A673 (cell line): Measurements from ENCODE around the gene ELOVL5. TPM values are rescaled to one million over a fixed set of nuclear protein-coding genes. Genes with fewer than 3 reads are reported as not detected.
"Not testable (repeated sequence)": the region's sequence is repeated elsewhere in the genome, so short reads cannot be mapped to it uniquely, and the experiment has no call there.

ENCODE experiments used
- BruUV-seq: library from RNA; stranded (reverse); fragments of 400-500 nt; replicated peaks from 2 replicates; lab custom pipeline; 2021; lab: Mats Ljungman, UMichigan
- CTCF ChIA-PET: fragments of 300-600 bp; sonication (Branson Sonifier 250); formaldehyde crosslinking; loops from one replicate; lab custom pipeline; 2022; ENCODE audit warnings: antibody characterized with exemption; lab: Charles Lee
- POLR2A ChIA-PET: fragments of 300-600 bp; sonication (Branson Sonifier 250); formaldehyde crosslinking; loops from one replicate; lab custom pipeline; 2022; ENCODE audit warnings: antibody characterized with exemption; ENCODE audit not compliant: low non-redundant PET; lab: Charles Lee
- DNase-seq: peaks from one replicate; pipeline ENCODE4 v3.0.0-alpha.2; 2015; ENCODE audit warnings: low spot score
- H3K27ac ChIP-seq: fragments of 200-600 bp; sonication (generic); 2 replicates; pipeline ENCODE4 v1.5.1; 2016; ENCODE audit warnings: mixed run types, low read depth, mild to moderate bottlenecking, mixed read lengths, antibody characterized with exemption, low read length; ENCODE audit not compliant: poor library complexity, severe bottlenecking
- H3K27me3 ChIP-seq: fragments of 200-600 bp; sonication (generic); replicated peaks from 2 replicates; pipeline ENCODE4 v1.6.1; 2017; ENCODE audit warnings: mixed run types, low read depth, mild to moderate bottlenecking, mixed read lengths, antibody characterized with exemption, low read length; ENCODE audit not compliant: insufficient read depth, poor library complexity
- H3K36me3 ChIP-seq: fragments of 200-600 bp; sonication (generic); 2 replicates; pipeline ENCODE4 v1.6.1; 2016; ENCODE audit warnings: mixed run types, mild to moderate bottlenecking, mixed read lengths, antibody characterized with exemption, low read length; ENCODE audit not compliant: insufficient read depth, poor library complexity, severe bottlenecking
- H3K4me1 ChIP-seq: fragments of 200-600 bp; sonication (generic); 2 replicates; pipeline ENCODE4 v1.6.1; 2017; ENCODE audit warnings: mixed run types, mild to moderate bottlenecking, mixed read lengths, antibody characterized with exemption, low read length; ENCODE audit not compliant: insufficient read depth, poor library complexity, severe bottlenecking
- H3K4me3 ChIP-seq: fragments of 200-600 bp; sonication (generic); 2 replicates; pipeline ENCODE4 v1.5.1; 2016; ENCODE audit warnings: low read depth, mixed run types, mild to moderate bottlenecking, mixed read lengths, low read length; ENCODE audit not compliant: poor library complexity, severe bottlenecking
- H3K9me3 ChIP-seq: fragments of 200-600 bp; sonication (generic); 2 replicates; pipeline ENCODE4 v1.6.1; 2016; ENCODE audit warnings: mixed run types, low read depth, mild to moderate bottlenecking, mixed read lengths, antibody characterized with exemption, low read length; ENCODE audit not compliant: poor library complexity, severe bottlenecking
- EZH2 ChIP-seq: fragments of 200-600 bp; sonication (generic); IDR thresholded peaks from 2 replicates; pipeline ENCODE4 v1.6.1; 2017; ENCODE audit warnings: borderline replicate concordance, low read depth, mild to moderate bottlenecking, mixed read lengths, antibody characterized with exemption, low read length; ENCODE audit not compliant: poor library complexity, severe bottlenecking
- intact Hi-C: fragments of 100-400 bp; cut with micrococcal nuclease; formaldehyde crosslinking; loops from one replicate; pipeline ENCODE4 v1.10.0; 2022; ENCODE audit not compliant: unreplicated experiment
- total RNA-seq: library from RNA; stranded (reverse); gene quantifications from 2 replicates; pipeline ENCODE4 v1.2.3, GENCODE V29; 2021
- TF ChIP-seq, protein P1 (sequence below): fragments of 300-800, 200-600 bp; sonication (generic); conservative IDR thresholded peaks from 2 replicates; pipeline ENCODE4 v1.5.1; 2017; ENCODE audit warnings: low read depth, mild to moderate bottlenecking, antibody characterized with exemption, low read length, moderate library complexity, mixed read lengths

ELOVL5 gene
- total RNA-seq, 1 experiment from 2014 or later: 98.5 TPM

DNA sequence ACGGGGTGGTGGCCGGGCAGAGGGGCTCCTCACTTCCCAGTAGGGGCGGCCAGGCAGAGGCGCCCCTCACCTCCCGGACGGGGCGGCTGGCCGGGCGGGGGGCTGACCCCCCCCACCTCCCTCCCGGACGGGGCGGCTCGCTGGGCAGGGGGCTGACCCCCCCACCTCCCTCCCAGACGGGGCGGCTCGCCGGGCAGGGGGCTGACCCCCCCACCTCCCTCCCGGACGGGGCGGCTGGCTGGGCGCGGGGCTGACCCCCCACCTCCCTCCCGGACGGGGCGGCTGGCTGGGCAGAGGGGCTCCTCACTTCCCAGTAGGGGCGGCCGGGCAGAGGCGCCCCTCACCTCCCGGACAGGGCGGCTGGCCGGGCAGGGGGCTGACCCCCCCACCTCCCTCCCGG is 43.8 kb downstream of the ELOVL5 start:
- DNase-seq, CTCF ChIA-PET, BruUV-seq, H3K9me3 ChIP-seq, intact Hi-C loops, H3K36me3 ChIP-seq, H3K27me3 ChIP-seq, H3K4me3 ChIP-seq, POLR2A ChIA-PET, H3K27ac ChIP-seq: not testable (repeated sequence)
- peaks cover 20% of the 10 kb centered on the region for H3K4me1 ChIP-seq

DNA sequence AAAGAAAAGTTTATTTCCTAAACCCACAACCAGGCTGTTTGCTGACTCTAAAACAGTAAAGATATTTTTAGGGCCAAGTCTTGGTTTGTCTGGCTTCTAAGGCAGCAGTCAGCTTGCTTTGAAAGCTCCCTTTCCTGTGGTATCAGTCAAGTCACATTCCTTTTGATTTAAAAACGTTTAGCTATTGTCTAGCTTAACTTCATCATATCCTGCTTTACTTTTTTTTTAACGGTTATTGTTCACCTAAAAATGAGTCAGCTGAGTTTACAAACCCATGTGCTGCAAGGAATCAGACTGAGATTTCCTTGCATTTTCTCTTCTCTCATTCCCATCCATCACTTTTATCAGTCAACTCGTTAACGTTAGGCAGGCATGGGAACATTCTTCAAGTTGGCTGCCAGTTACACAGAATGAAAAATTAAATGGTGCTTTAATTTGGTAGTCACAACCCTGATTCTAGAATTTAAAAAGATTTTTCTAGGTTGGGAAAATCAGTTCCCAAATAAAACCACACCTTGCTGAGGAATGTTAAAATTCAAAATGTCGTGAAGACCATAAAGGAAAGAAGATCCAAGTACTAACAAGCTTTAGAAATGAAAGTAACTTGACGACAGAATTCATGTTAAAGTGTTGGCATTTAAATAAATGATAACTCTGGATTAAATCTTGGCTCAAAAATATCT is 45.9 kb downstream of the ELOVL5 start:
- no peaks in the 10 kb centered on the region for H3K36me3 ChIP-seq
- peak; percentile 70 for DNase-seq
- H3K9me3 ChIP-seq: no peaks in the 10 kb centered on the region
- no TSS peak for BruUV-seq
- ChIA-PET POLR2A (no interaction called here), CTCF (no interaction called here)
- H3K27me3 ChIP-seq: no peaks in the 10 kb centered on the region
- H3K4me1 ChIP-seq: peaks cover 22% of the 10 kb centered on the region
- TF ChIP-seq, protein P1, sequence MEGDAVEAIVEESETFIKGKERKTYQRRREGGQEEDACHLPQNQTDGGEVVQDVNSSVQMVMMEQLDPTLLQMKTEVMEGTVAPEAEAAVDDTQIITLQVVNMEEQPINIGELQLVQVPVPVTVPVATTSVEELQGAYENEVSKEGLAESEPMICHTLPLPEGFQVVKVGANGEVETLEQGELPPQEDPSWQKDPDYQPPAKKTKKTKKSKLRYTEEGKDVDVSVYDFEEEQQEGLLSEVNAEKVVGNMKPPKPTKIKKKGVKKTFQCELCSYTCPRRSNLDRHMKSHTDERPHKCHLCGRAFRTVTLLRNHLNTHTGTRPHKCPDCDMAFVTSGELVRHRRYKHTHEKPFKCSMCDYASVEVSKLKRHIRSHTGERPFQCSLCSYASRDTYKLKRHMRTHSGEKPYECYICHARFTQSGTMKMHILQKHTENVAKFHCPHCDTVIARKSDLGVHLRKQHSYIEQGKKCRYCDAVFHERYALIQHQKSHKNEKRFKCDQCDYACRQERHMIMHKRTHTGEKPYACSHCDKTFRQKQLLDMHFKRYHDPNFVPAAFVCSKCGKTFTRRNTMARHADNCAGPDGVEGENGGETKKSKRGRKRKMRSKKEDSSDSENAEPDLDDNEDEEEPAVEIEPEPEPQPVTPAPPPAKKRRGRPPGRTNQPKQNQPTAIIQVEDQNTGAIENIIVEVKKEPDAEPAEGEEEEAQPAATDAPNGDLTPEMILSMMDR: no peak
- TF ChIP-seq EZH2: no peak
- H3K27ac ChIP-seq: no peak overlapping the region
- intact Hi-C loops: loop anchor here (2.0 kb wide), 1 partner anchor 46 kb away; the partner anchor contains the start of gene ELOVL5
- peak overlapping the region; percentile 16 for H3K4me3 ChIP-seq

- no peak for DNase-seq
- no TSS peak for BruUV-seq
- Histone ChIP-seq H3K4me3 (no peak overlapping the region), H3K36me3 (no peaks in the 10 kb centered on the region), H3K9me3 (no peaks in the 10 kb centered on the region), H3K27me3 (no peaks in the 10 kb centered on the region), H3K4me1 (peaks cover 22% of the 10 kb centered on the region), H3K27ac (no peak overlapping the region)
- intact Hi-C loops: loop anchor here (2.0 kb wide), 1 partner anchor 47 kb away; the partner anchor contains the start of gene ELOVL5
- ChIA-PET CTCF (no interaction called here), POLR2A (no interaction called here)
- TF ChIP-seq, protein P1: no peak
- TF ChIP-seq EZH2: no peak
Observed at GRCh38 chr6:53301801-53302537, 46.8 kb downstream of the ELOVL5 start.
